ENCODE measurements around the gene TRPV2.

TRPV2 gene

GRCh38 chr17:16463358-16464302 lies 48.3 kb downstream of the TRPV2 start:
- Mint-ChIP-seq H3K36me3 (peaks cover 2% of the 10 kb centered on the region), H3K4me3 (no peak overlapping the region), H3K4me1 (no peaks in the 10 kb centered on the region), H3K9me3 (no peaks in the 10 kb centered on the region), H3K27me3 (no peaks in the 10 kb centered on the region), H3K27ac (no peak overlapping the region)
- DNase-seq (ENCODE audit: low spot score in 2 of 2) (no peak), ATAC-seq (ENCODE audit: low read depth) (no peak)

GRCh38 chr17:16464303-16465051 lies 49.1 kb downstream of the TRPV2 start:
- Mint-ChIP-seq H3K4me3 (no peak overlapping the region), H3K9me3 (no peaks in the 10 kb centered on the region), H3K4me1 (no peaks in the 10 kb centered on the region), H3K36me3 (no peaks in the 10 kb centered on the region), H3K27me3 (no peaks in the 10 kb centered on the region), H3K27ac (no peak overlapping the region)
- DNase-seq (ENCODE audit: low spot score in 2 of 2) (no peak), ATAC-seq (ENCODE audit: low read depth) (no peak)

- ATAC-seq (ENCODE audit: low read depth): no peak
- Mint-ChIP-seq H3K27me3 (no peaks in the 10 kb centered on the region), H3K36me3 (no peaks in the 10 kb centered on the region), H3K27ac (no peak overlapping the region), H3K4me1 (no peaks in the 10 kb centered on the region), H3K9me3 (no peaks in the 10 kb centered on the region), H3K4me3 (no peak overlapping the region)
- no peak for DNase-seq (ENCODE audit: low spot score in 2 of 2)
Measured at GRCh38 chr17:16465052-16465312, 49.6 kb downstream of the TRPV2 start.

GRCh38 chr17:16465861-16466338 lies 50.5 kb downstream of the TRPV2 start:
- Mint-ChIP-seq H3K4me1 (no peaks in the 10 kb centered on the region), H3K4me3 (no peak overlapping the region), H3K36me3 (no peaks in the 10 kb centered on the region), H3K27ac (no peak overlapping the region), H3K27me3 (no peaks in the 10 kb centered on the region), H3K9me3 (no peaks in the 10 kb centered on the region)
- ATAC-seq (ENCODE audit: low read depth): no peak
- DNase-seq (ENCODE audit: low spot score in 2 of 2): no peak

GRCh38 chr17:16466407-16466806 lies 51.0 kb downstream of the TRPV2 start:
- ATAC-seq (ENCODE audit: low read depth): no peak
- Mint-ChIP-seq H3K27me3 (no peaks in the 10 kb centered on the region), H3K9me3 (no peaks in the 10 kb centered on the region), H3K36me3 (no peaks in the 10 kb centered on the region), H3K4me1 (no peaks in the 10 kb centered on the region), H3K27ac (no peak overlapping the region), H3K4me3 (no peak overlapping the region)
- no peak for DNase-seq (ENCODE audit: low spot score in 2 of 2)

- H3K4me1 Mint-ChIP-seq: no peaks in the 10 kb centered on the region
- no peak for DNase-seq (ENCODE audit: low spot score in 2 of 2)
- H3K4me3 Mint-ChIP-seq: no peak overlapping the region
Measured at GRCh38 chr17:16467044-16467443, 51.7 kb downstream of the TRPV2 start.

GRCh38 chr17:16467886-16468285 lies 52.5 kb downstream of the TRPV2 start:
- H3K36me3 Mint-ChIP-seq: no peaks in the 10 kb centered on the region
- no peak overlapping the region for H3K27ac Mint-ChIP-seq
- no peaks in the 10 kb centered on the region for H3K9me3 Mint-ChIP-seq
- H3K4me1 Mint-ChIP-seq: no peaks in the 10 kb centered on the region
- no peak for DNase-seq (ENCODE audit: low spot score in 2 of 2)
- H3K4me3 Mint-ChIP-seq: no peak overlapping the region
- ATAC-seq (ENCODE audit: low read depth): no peak
- H3K27me3 Mint-ChIP-seq: no peaks in the 10 kb centered on the region

More at GRCh38 chr17:16467044-16467443, 51.7 kb downstream of the TRPV2 start:
- H3K36me3 Mint-ChIP-seq: no peaks in the 10 kb centered on the region
- no peak overlapping the region for H3K27ac Mint-ChIP-seq
- H3K9me3 Mint-ChIP-seq: no peaks in the 10 kb centered on the region
- H3K27me3 Mint-ChIP-seq: no peaks in the 10 kb centered on the region
- no peak for ATAC-seq (ENCODE audit: low read depth)

- Mint-ChIP-seq H3K9me3 (no peaks in the 10 kb centered on the region), H3K27ac (no peak overlapping the region), H3K27me3 (no peaks in the 10 kb centered on the region), H3K36me3 (no peaks in the 10 kb centered on the region), H3K4me3 (no peak overlapping the region), H3K4me1 (no peaks in the 10 kb centered on the region)
- no peak for ATAC-seq (ENCODE audit: low read depth)
- no peak for DNase-seq (ENCODE audit: low spot score in 2 of 2)
Measured at GRCh38 chr17:16468428-16468992, 53.1 kb downstream of the TRPV2 start.

GRCh38 chr17:16470265-16470664 lies 54.9 kb downstream of the TRPV2 start:
- no peaks in the 10 kb centered on the region for H3K9me3 Mint-ChIP-seq
- DNase-seq (ENCODE audit: low spot score in 2 of 2) (no peak), ATAC-seq (ENCODE audit: low read depth) (no peak)
- no peaks in the 10 kb centered on the region for H3K4me1 Mint-ChIP-seq
- H3K36me3 Mint-ChIP-seq: no peaks in the 10 kb centered on the region
- H3K4me3 Mint-ChIP-seq: no peak overlapping the region
- H3K27me3 Mint-ChIP-seq: no peaks in the 10 kb centered on the region
- H3K27ac Mint-ChIP-seq: no peak overlapping the region

GRCh38 chr17:16471295-16471694 lies 55.9 kb downstream of the TRPV2 start:
- no peak for DNase-seq (ENCODE audit: low spot score in 2 of 2)
- H3K36me3 Mint-ChIP-seq: no peaks in the 10 kb centered on the region
- no peaks in the 10 kb centered on the region for H3K27me3 Mint-ChIP-seq
- H3K27ac Mint-ChIP-seq: no peak overlapping the region
- H3K9me3 Mint-ChIP-seq: no peaks in the 10 kb centered on the region
- no peak for ATAC-seq (ENCODE audit: low read depth)
- H3K4me3 Mint-ChIP-seq: no peak overlapping the region
- H3K4me1 Mint-ChIP-seq: no peaks in the 10 kb centered on the region

- H3K4me1 Mint-ChIP-seq: no peaks in the 10 kb centered on the region
- no peaks in the 10 kb centered on the region for H3K9me3 Mint-ChIP-seq
- H3K27ac Mint-ChIP-seq: no peak overlapping the region
- no peaks in the 10 kb centered on the region for H3K27me3 Mint-ChIP-seq
- no peak overlapping the region for H3K4me3 Mint-ChIP-seq
- DNase-seq (ENCODE audit: low spot score in 2 of 2): no peak
- no peaks in the 10 kb centered on the region for H3K36me3 Mint-ChIP-seq
- no peak for ATAC-seq (ENCODE audit: low read depth)
Measured at GRCh38 chr17:16472539-16472938, 57.2 kb downstream of the TRPV2 start.

- DNase-seq (ENCODE audit: low spot score in 2 of 2): no peak
- no peak overlapping the region for H3K4me3 Mint-ChIP-seq
- no peaks in the 10 kb centered on the region for H3K27me3 Mint-ChIP-seq
- no peak overlapping the region for H3K27ac Mint-ChIP-seq
- H3K36me3 Mint-ChIP-seq: no peaks in the 10 kb centered on the region
- H3K9me3 Mint-ChIP-seq: no peaks in the 10 kb centered on the region
- no peak for ATAC-seq (ENCODE audit: low read depth)
- H3K4me1 Mint-ChIP-seq: no peaks in the 10 kb centered on the region
Measured at GRCh38 chr17:16473044-16474011, 58.0 kb downstream of the TRPV2 start.

GRCh38 chr17:16474012-16474725 lies 58.8 kb downstream of the TRPV2 start:
- no peaks in the 10 kb centered on the region for H3K9me3 Mint-ChIP-seq
- DNase-seq (ENCODE audit: low spot score in 2 of 2) (no peak), ATAC-seq (ENCODE audit: low read depth) (no peak)
- H3K4me1 Mint-ChIP-seq: no peaks in the 10 kb centered on the region
- H3K27me3 Mint-ChIP-seq: no peaks in the 10 kb centered on the region
- no peaks in the 10 kb centered on the region for H3K36me3 Mint-ChIP-seq
- no peak overlapping the region for H3K27ac Mint-ChIP-seq
- no peak overlapping the region for H3K4me3 Mint-ChIP-seq

All from memory B cell (primary cell).